KMS-11 (cell line): ENCODE measurements around the gene DCLK3.

ENCODE experiments used
- H2AFZ ChIP-seq: fragments of 200-600 bp; sonication (generic); 2 replicates; pipeline ENCODE4 v1.6.1; 2016; ENCODE audit warnings: antibody characterized with exemption, mixed run types, low read depth
- H3K27ac ChIP-seq: fragments of 200-600 bp; sonication (generic); 2 replicates; pipeline ENCODE4 v1.6.1; 2016; ENCODE audit warnings: mild to moderate bottlenecking, mixed run types
- H3K27me3 ChIP-seq: fragments of 200-600 bp; sonication (generic); 2 replicates; pipeline ENCODE4 v1.6.1; 2017; ENCODE audit warnings: mild to moderate bottlenecking, low read depth, mixed run types, moderate library complexity; ENCODE audit not compliant: insufficient read depth
- H3K36me3 ChIP-seq: fragments of 200-600 bp; sonication (generic); 2 replicates; pipeline ENCODE4 v1.6.1; 2017; ENCODE audit warnings: mild to moderate bottlenecking, mixed run types; ENCODE audit not compliant: insufficient read depth
- H3K4me1 ChIP-seq: fragments of 200-600 bp; sonication (generic); 2 replicates; pipeline ENCODE4 v1.6.1; 2016; ENCODE audit warnings: mild to moderate bottlenecking, low read depth, mixed run types; ENCODE audit not compliant: poor library complexity, severe bottlenecking
- H3K4me2 ChIP-seq: fragments of 200-600 bp; sonication (generic); 2 replicates; pipeline ENCODE4 v1.7.0; 2016; ENCODE audit warnings: mild to moderate bottlenecking, mixed run types
- H3K4me3 ChIP-seq: fragments of 200-600 bp; sonication (generic); IDR thresholded peaks from 2 replicates; pipeline ENCODE4 v1.6.1; 2017; ENCODE audit warnings: low read depth, low read length, mixed read lengths; ENCODE audit not compliant: insufficient read depth
- H3K79me2 ChIP-seq: fragments of 200-600 bp; sonication (generic); 2 replicates; pipeline ENCODE4 v1.6.1; 2016; ENCODE audit warnings: low read depth, mixed run types; ENCODE audit not compliant: insufficient read depth
- H3K9ac ChIP-seq: fragments of 200-600 bp; sonication (generic); 2 replicates; pipeline ENCODE4 v1.6.1; 2016; ENCODE audit warnings: mild to moderate bottlenecking, mixed run types
- H4K20me1 ChIP-seq: fragments of 200-600 bp; sonication (generic); 2 replicates; pipeline ENCODE4 v1.6.1; 2016; ENCODE audit warnings: mild to moderate bottlenecking, mixed run types; ENCODE audit not compliant: insufficient read depth
- TF ChIP-seq, protein P1 (sequence below): fragments of 200-600 bp; sonication (generic); conservative IDR thresholded peaks from 2 replicates; pipeline ENCODE4 v1.6.1; 2017; ENCODE audit warnings: low read depth, mild to moderate bottlenecking, antibody characterized with exemption, low read length, moderate library complexity, mixed read lengths

DCLK3 gene

DNA sequence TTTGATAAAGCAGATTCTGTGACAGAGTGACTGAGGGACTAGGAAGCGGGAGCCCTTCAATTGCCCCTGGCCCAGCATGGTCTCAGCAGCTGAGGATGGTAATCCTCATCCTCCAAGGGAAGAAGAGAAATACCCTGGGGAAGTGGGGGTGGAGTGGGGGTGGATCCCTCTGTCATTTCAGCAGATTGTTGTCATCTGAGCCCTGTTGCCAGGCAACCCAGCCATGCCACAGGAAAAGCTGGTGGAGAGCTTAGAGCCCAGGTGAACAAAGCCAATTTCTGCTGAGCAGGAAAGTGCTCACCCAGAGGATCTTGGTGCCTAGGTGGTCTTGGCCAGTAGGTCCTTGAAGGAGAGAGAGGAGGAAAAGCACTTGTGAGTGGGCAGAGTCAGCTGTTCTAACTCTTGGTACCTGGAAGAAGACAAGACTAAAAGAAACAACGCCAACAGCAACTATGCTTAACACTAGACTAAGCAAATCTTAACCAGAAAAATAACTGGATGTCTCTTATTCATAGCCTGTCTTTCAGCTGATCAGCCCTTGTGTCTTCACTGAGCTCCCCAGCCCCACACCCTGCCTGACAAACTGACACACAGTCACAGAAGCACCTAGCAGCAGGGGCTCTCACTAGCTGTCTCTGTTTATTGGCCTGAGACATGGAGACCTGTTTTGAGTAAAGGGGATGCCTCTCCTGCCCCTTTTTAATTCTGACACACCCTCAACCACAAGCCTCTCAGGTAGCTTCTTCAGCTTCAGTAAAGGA, 40.1 kb upstream of the DCLK3 start:
- Histone ChIP-seq H3K4me2 (no peak overlapping the region), H3K4me1 (no peaks in the 10 kb centered on the region), H4K20me1 (no peaks in the 10 kb centered on the region), H2AFZ (no peak overlapping the region), H3K27me3 (no peaks in the 10 kb centered on the region), H3K79me2 (no peaks in the 10 kb centered on the region), H3K27ac (no peak overlapping the region), H3K9ac (no peak overlapping the region), H3K36me3 (no peaks in the 10 kb centered on the region), H3K4me3 (no peak overlapping the region)
- TF ChIP-seq, protein P1, sequence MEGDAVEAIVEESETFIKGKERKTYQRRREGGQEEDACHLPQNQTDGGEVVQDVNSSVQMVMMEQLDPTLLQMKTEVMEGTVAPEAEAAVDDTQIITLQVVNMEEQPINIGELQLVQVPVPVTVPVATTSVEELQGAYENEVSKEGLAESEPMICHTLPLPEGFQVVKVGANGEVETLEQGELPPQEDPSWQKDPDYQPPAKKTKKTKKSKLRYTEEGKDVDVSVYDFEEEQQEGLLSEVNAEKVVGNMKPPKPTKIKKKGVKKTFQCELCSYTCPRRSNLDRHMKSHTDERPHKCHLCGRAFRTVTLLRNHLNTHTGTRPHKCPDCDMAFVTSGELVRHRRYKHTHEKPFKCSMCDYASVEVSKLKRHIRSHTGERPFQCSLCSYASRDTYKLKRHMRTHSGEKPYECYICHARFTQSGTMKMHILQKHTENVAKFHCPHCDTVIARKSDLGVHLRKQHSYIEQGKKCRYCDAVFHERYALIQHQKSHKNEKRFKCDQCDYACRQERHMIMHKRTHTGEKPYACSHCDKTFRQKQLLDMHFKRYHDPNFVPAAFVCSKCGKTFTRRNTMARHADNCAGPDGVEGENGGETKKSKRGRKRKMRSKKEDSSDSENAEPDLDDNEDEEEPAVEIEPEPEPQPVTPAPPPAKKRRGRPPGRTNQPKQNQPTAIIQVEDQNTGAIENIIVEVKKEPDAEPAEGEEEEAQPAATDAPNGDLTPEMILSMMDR, result no peak

DNA sequence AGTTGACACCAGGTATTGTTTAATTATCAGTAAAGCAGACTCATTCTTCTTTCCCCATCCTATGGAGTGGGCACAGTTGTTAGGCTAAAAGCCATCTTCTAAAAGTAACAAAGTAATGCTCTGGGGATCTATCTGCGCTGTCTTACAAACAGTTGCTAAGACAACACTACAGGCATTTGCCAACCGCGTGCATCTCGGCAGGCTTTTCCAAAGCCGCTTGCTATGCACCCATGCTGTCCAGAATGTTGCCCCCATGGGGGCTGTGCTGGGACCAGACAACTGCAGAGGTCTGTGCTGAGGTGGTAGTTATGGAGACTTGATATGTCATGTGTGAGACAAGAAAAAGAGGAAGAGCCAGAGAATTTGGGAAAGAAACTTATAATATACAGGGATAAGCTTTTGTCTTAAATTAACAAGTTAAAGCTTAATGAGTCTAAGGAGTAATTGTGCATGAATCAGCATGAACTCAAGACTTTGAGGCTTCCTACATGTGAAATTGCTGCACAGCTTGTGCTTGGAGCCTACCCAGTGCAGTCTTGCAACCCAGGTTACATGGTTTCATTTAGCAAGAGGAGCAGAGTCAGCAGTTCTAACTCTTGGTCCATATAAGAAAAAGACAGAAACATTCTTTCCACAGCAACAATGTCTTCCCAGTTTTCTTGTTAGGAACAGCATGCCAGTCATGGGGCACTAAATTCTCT, 38.9 kb upstream of the DCLK3 start:
- TF ChIP-seq, protein P1, result no peak
- Histone ChIP-seq H3K36me3 (no peaks in the 10 kb centered on the region), H4K20me1 (no peaks in the 10 kb centered on the region), H3K27me3 (no peaks in the 10 kb centered on the region), H3K9ac (no peak overlapping the region), H3K4me2 (no peak overlapping the region), H2AFZ (no peak overlapping the region), H3K4me1 (no peaks in the 10 kb centered on the region), H3K4me3 (no peak overlapping the region), H3K27ac (no peak overlapping the region), H3K79me2 (no peaks in the 10 kb centered on the region)

GRCh38 chr3:36800533-36801116, 36.3 kb upstream of the DCLK3 start:
- Histone ChIP-seq H3K27ac (no peak overlapping the region), H3K79me2 (no peaks in the 10 kb centered on the region), H3K4me3 (no peak overlapping the region), H3K36me3 (no peaks in the 10 kb centered on the region), H3K4me1 (no peaks in the 10 kb centered on the region), H4K20me1 (no peaks in the 10 kb centered on the region), H2AFZ (no peak overlapping the region), H3K27me3 (no peaks in the 10 kb centered on the region), H3K4me2 (no peak overlapping the region), H3K9ac (no peak overlapping the region)
- TF ChIP-seq, protein P1, result no peak

GRCh38 chr3:36796881-36797280, 32.5 kb upstream of the DCLK3 start:
- TF ChIP-seq, protein P1, result no peak
- H3K79me2 ChIP-seq, result no peaks in the 10 kb centered on the region
- H3K4me3 ChIP-seq, result no peak overlapping the region
- H3K36me3 ChIP-seq, result no peaks in the 10 kb centered on the region
- no peak overlapping the region for H2AFZ ChIP-seq
- H3K4me2 ChIP-seq, result no peak overlapping the region
- H3K4me1 ChIP-seq, result no peaks in the 10 kb centered on the region
- no peak overlapping the region for H3K27ac ChIP-seq
- H3K9ac ChIP-seq, result no peak overlapping the region
- H3K27me3 ChIP-seq, result no peaks in the 10 kb centered on the region
- no peaks in the 10 kb centered on the region for H4K20me1 ChIP-seq
